Pancreas (tissue), 10 donors: ENCODE measurements around the gene PRPS1. TPM values are rescaled to one million over a fixed set of nuclear protein-coding genes. Genes with fewer than 3 reads are reported as not detected.
"Not testable (repeated sequence)": the region's sequence is repeated elsewhere in the genome, so short reads cannot be mapped to it uniquely, and the experiment has no call there.

ENCODE experiments used
- ATAC-seq, 4 donors: fragments of 200-7000 bp; cut with Tn5 transposase; one replicate each; pipeline versions ENCODE4 v1.8.0 to v1.9.1; 2020; ENCODE audit warnings: mild to moderate bottlenecking in 4 of 4, moderate library complexity in 4 of 4
- DNase-seq, 6 donors: peaks; one replicate each; pipeline ENCODE4 v3.0.0-alpha.2; 2020
- FAIRE-seq: peaks from 2 replicates; lab custom pipeline; 2012; peaks lifted over from hg19 to GRCh38; lab: Jason Lieb, UNC
- H3K27ac ChIP-seq, 4 donors: fragments of 200-600 bp; sonication (generic); 1 replicate in 3 of 4; 2 replicates in 1 of 4; pipeline versions ENCODE4 v1.5.0 to v1.8.0; 2020
- H3K27me3 ChIP-seq, 4 donors: fragments of 200-600 bp; one replicate each; pipeline ENCODE4 v1.8.0; 2021
- H3K36me3 ChIP-seq, 3 donors: fragments of 200-600 bp; sonication (generic) in 1 of 3; one replicate each; pipeline versions ENCODE4 v1.5.0 to v1.8.0; 2020 to 2021
- H3K4me1 ChIP-seq, 3 donors: fragments of 200-600 bp; one replicate each; pipeline ENCODE4 v1.8.0; 2021
- H3K4me3 ChIP-seq, 4 donors: fragments of 200-600 bp; sonication (generic) in 2 of 4; one replicate each; pipeline versions ENCODE4 v1.5.0 to v1.8.0; 2020 to 2021
- H3K9me3 ChIP-seq, 4 donors: fragments of 200-600 bp; one replicate each; pipeline ENCODE4 v1.8.0; 2021
- CTCF ChIP-seq, 4 donors: fragments of 200-600 bp; sonication (generic) in 3 of 4; IDR thresholded peaks; one replicate each; pipeline versions ENCODE4 v1.5.0 to v1.8.0; 2021; ENCODE audit warnings: antibody characterized with exemption in 4 of 4
- WGBS, 2 donors: extraction: QIAGEN DNeasy Blood & Tissue Kit; methylation state at CpG; one replicate each; pipeline ENCODE4 v1.1.7; 2013; 5-methylcytosine and 5-hydroxymethylcytosine counted together
- intact Hi-C, 3 donors: fragments of 100-400 bp; cut with DNase I; formaldehyde crosslinking; loops; one replicate each; pipeline versions ENCODE4 v1.11.1 to v1.14.2; 2022
- polyA plus RNA-seq, 2 donors: library from polyadenylated mRNA; stranded (reverse); fragments of 200-250 nt; gene quantifications; one replicate each; pipeline ENCODE4 v1.2.3, GENCODE V29; 2013
- total RNA-seq, 6 donors: library from RNA; stranded (reverse); fragmentation: NEBNext Ultra II Directional in 4 of 6; extraction: Animal tissue kit (Norgen Biotek cat#: 25700) in 4 of 6; gene quantifications; one replicate each; pipeline versions ENCODE4 v1.2.1 to v1.2.4, GENCODE V29; 2021 to 2023
- donor health status: healthy with polysubstance abuse.
- donor health status: DM: no; HTN: no; CAD: no; lungs with moderate emphysema.
- donor health status: DM: no; HTN: no; CAD: no.
- donor health status: control.
- donor health status: control.
- donor health status: Bipolar disorder and iron deficiency.
- donor health status: DM: yes; HTN: yes; CAD: no.
- donor health status: DM: no; HTN: no; CAD: no.
- donor health status: DM: no; HTN: no; CAD: no.
- donor health status: DM: yes; HTN: yes; CAD: no.

Gene PRPS1
- total and polyA plus RNA-seq, 8 donors, result 5.9 to 22.8 (median 14.1) TPM

GRCh38 chrX:107683931-107684330 is 55.6 kb downstream of the PRPS1 start:
- intact Hi-C loops, result no loop called here
- no peak for ATAC-seq
- peak overlapping the region in 1 of 4 donors; percentile 58 for H3K27ac ChIP-seq
- no peaks in the 10 kb centered on the region for H3K27me3 ChIP-seq
- 77 to 88% methylated on average over 3 of the region's 3 CpGs for WGBS, 2 donors
- no peaks in the 10 kb centered on the region for H3K9me3 ChIP-seq
- no peak for DNase-seq
- no peak for FAIRE-seq
- H3K4me1 ChIP-seq, result peaks cover 0 to 13% (median 0%) of the 10 kb centered on the region in 3 donors
- no peak overlapping the region for H3K4me3 ChIP-seq
- no peak for TF ChIP-seq CTCF (IDR thresholded peaks at IDR 0.05)
- no peaks in the 10 kb centered on the region for H3K36me3 ChIP-seq

- Histone ChIP-seq H3K4me1 (peaks cover 0 to 13% (median 0%) of the 10 kb centered on the region in 3 donors), H3K27ac (peak overlapping the region in 2 of 4 donors; percentile 13 to 19), H3K27me3 (no peaks in the 10 kb centered on the region), H3K4me3 (no peak overlapping the region), H3K36me3 (no peaks in the 10 kb centered on the region), H3K9me3 (no peaks in the 10 kb centered on the region)
- DNase-seq (peak in 4 of 6 donors; percentile 74 to 82 (median 78)), FAIRE-seq (no peak), ATAC-seq (peak; percentile 88 to 94 (median 92))
- no peak for TF ChIP-seq CTCF (IDR thresholded peaks at IDR 0.05)
- intact Hi-C loops, result no loop called here
- 16 to 41% methylated on average over 5 of the region's 5 CpGs for WGBS, 2 donors
These were observed 56.7 kb downstream of the PRPS1 start for GRCh38 chrX:107684956-107685385.

GRCh38 chrX:107685586-107685985 is 57.3 kb downstream of the PRPS1 start:
- FAIRE-seq, ATAC-seq, DNase-seq, H3K4me3 ChIP-seq, H3K9me3 ChIP-seq, H3K27me3 ChIP-seq, intact Hi-C loops, H3K36me3 ChIP-seq: not testable (repeated sequence)
- peak overlapping the region in 1 of 4 donors; percentile 9 for H3K27ac ChIP-seq
- H3K4me1 ChIP-seq, result peaks cover 0 to 13% (median 0%) of the 10 kb centered on the region in 3 donors
- 90 to 97% methylated on average over 9 of the region's 9 CpGs for WGBS, 2 donors

- FAIRE-seq, result no peak
- H3K36me3 ChIP-seq, result no peaks in the 10 kb centered on the region
- no peaks in the 10 kb centered on the region for H3K9me3 ChIP-seq
- intact Hi-C loops, result no loop called here
- no peak for DNase-seq
- no peak for ATAC-seq
- peak overlapping the region in 1 of 4 donors; percentile 9 for H3K27ac ChIP-seq
- no peak for TF ChIP-seq CTCF (IDR thresholded peaks at IDR 0.05)
- peaks cover 0 to 13% (median 0%) of the 10 kb centered on the region in 3 donors for H3K4me1 ChIP-seq
- no peaks in the 10 kb centered on the region for H3K27me3 ChIP-seq
- 77 to 90% methylated on average over 3 of the region's 3 CpGs for WGBS, 2 donors
- H3K4me3 ChIP-seq, result no peak overlapping the region
These were observed 57.7 kb downstream of the PRPS1 start for GRCh38 chrX:107686026-107686425.

GRCh38 chrX:107686792-107687191 is 58.5 kb downstream of the PRPS1 start:
- TF ChIP-seq CTCF (IDR thresholded peaks at IDR 0.05), result no peak
- H3K27ac ChIP-seq, result peak overlapping the region in 1 of 4 donors; percentile 9
- no peaks in the 10 kb centered on the region for H3K27me3 ChIP-seq
- ATAC-seq, result no peak
- no peak for FAIRE-seq
- no peaks in the 10 kb centered on the region for H3K9me3 ChIP-seq
- WGBS, 2 donors, result 36 to 53% methylated on average over 3 of the region's 3 CpGs
- no peak overlapping the region for H3K4me3 ChIP-seq
- H3K4me1 ChIP-seq, result peaks cover 0 to 13% (median 0%) of the 10 kb centered on the region in 3 donors
- intact Hi-C loops, result no loop called here
- DNase-seq, result no peak
- H3K36me3 ChIP-seq, result no peaks in the 10 kb centered on the region
